ENCODE data around the gene CIDEB.

Gene CIDEB

GRCh38 chr14:24290746-24291145 lies 17.0 kb downstream of the CIDEB start:
- DNase-seq: no peak

GRCh38 chr14:24289649-24290280 lies 18.0 kb downstream of the CIDEB start:
- no peak for DNase-seq

GRCh38 chr14:24286996-24287395 lies 20.8 kb downstream of the CIDEB start:
- DNase-seq: no peak

GRCh38 chr14:24285351-24285750 lies 22.4 kb downstream of the CIDEB start:
- no peak for DNase-seq

- DNase-seq: no peak
These were observed 23.2 kb downstream of the CIDEB start for GRCh38 chr14:24284501-24285035.

- DNase-seq: no peak
These were observed 23.8 kb downstream of the CIDEB start for GRCh38 chr14:24283796-24284460.

GRCh38 chr14:24282736-24283135 lies 25.0 kb downstream of the CIDEB start:
- peak in 1 of 2 donors; percentile 29 for DNase-seq

- peak; percentile 36 to 47 for DNase-seq
These were observed 26.1 kb downstream of the CIDEB start for GRCh38 chr14:24281636-24282035.

GRCh38 chr14:24280797-24281460 lies 26.8 kb downstream of the CIDEB start:
- no peak for DNase-seq

- peak; percentile 53 to 85 for DNase-seq
These were observed 28.2 kb downstream of the CIDEB start for GRCh38 chr14:24279301-24280186.

- DNase-seq: no peak
These were observed 29.4 kb downstream of the CIDEB start for GRCh38 chr14:24278424-24278823.

GRCh38 chr14:24277606-24278321 lies 30.0 kb downstream of the CIDEB start:
- peak; percentile 77 to 88 for DNase-seq

GRCh38 chr14:24277071-24277470 lies 30.7 kb downstream of the CIDEB start:
- peak in 1 of 2 donors; percentile 35 for DNase-seq

GRCh38 chr14:24274101-24274543 lies 33.7 kb downstream of the CIDEB start:
- DNase-seq: peak; percentile 79 to 85

- DNase-seq: peak; percentile 45 to 56
These were observed 34.3 kb downstream of the CIDEB start for GRCh38 chr14:24273422-24273998.

GRCh38 chr14:24272467-24272866 lies 35.3 kb downstream of the CIDEB start:
- no peak for DNase-seq

GRCh38 chr14:24271834-24272263 lies 35.9 kb downstream of the CIDEB start:
- no peak for DNase-seq

- DNase-seq: peak; percentile 70 to 85
These were observed 36.5 kb downstream of the CIDEB start, which contains the start of gene RABGGTA for GRCh38 chr14:24271134-24271833. Gene RABGGTA, minus strand, starts transcription at chr14:24271597. Its CDS starts 482 bp downstream, at chr14:24271115.

- no peak for DNase-seq
These were observed 37.1 kb downstream of the CIDEB start for GRCh38 chr14:24270537-24271133.

GRCh38 chr14:24269910-24270536 lies 37.8 kb downstream of the CIDEB start:
- no peak for DNase-seq
